GF-D8 (cell line): ENCODE measurements around the gene RNLS.

Experiments used
- DNase-seq: peaks from one replicate; lab custom pipeline; 2025; lab: John Stamatoyannopoulos, UW

The RNLS gene

GRCh38 chr10:88474884-88475844, 108.0 kb downstream of the RNLS start:
- DNase-seq = no peak

DNA sequence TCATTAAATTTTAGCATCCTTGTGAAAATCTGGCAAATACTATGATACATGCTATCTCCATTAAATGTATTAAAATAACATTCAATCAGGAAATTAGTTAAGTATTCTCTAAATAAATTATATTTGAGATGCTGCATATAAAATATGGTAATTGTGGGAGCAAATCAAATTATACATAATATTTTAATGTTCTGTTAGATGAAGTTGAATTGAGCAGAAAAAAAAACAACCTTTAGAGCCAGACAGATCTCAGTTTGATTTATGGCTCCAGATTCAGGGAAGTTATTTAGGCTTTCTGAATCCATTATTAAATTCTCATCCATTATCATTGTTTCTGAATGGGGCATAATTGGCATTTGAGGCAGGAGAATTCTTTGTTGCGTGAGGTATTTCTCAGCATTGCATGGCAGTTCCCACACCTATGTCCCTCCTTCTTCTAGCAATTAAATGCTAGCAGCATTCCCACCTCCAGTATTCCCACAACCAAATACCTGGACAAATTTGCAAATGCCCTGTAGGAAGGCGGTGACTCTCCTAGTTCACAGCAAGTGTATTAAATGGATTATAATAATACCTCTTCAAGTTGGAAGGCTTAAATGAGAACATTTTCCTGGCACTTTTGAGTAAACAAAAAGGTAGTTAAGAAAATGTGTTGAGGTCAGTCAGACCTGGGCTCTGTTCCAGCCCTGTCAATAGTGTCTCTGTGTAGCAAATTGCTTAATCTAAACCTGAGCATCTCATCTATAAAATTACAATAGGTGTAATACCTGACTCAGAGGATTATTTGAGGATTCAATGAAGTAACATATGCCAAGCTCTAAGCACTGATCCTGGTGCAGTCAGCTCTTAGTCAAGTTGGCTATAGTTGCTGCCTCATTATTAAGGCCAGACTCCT, 108.9 kb downstream of the RNLS start:
- DNase-seq = no peak

- DNase-seq = no peak
Observed at GRCh38 chr10:88472540-88472939, 110.6 kb downstream of the RNLS start.

- DNase-seq = no peak
Observed at GRCh38 chr10:88471899-88472298, 111.2 kb downstream of the RNLS start.

GRCh38 chr10:88467835-88468485, 115.2 kb downstream of the RNLS start:
- no peak for DNase-seq

DNA sequence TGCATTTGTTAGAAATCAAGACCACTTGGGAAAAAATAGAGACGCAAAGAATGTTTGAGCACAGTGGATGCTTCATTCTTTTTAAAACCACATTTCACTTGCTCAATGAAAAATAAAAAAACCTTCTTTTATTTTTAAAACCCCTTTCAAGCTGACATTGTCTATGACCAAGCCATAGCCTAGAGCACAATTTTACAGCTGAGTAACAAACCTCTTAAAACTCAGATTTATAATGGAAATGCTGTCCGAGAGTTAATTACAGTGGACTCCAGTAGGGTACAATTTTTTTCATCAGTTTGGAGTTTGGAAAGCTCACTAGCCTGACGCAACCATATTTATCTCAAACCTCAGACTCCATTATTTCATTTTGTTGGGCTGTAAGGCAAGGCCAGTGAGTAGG, 116.3 kb downstream of the RNLS start:
- no peak for DNase-seq

DNA sequence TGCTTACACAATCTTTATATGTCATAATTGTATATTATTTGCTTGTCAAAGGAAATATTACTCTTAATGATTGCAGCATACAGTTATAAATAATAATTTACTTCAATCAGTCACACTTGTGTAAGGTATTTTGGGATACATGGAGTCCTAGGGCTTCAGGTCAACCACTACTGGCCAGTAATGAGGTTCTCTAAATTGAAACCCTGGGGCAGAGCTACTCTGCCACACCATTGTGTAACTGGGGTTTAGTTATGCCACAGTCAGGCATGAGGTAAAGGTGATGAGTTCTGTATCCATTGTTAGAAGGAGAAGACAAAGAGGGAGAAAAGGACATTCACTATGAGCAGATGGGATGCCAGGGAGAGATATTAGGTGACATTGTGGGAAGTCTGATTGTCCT, 117.4 kb downstream of the RNLS start:
- DNase-seq = no peak

GRCh38 chr10:88463811-88464210, 119.3 kb downstream of the RNLS start:
- no peak for DNase-seq

DNA sequence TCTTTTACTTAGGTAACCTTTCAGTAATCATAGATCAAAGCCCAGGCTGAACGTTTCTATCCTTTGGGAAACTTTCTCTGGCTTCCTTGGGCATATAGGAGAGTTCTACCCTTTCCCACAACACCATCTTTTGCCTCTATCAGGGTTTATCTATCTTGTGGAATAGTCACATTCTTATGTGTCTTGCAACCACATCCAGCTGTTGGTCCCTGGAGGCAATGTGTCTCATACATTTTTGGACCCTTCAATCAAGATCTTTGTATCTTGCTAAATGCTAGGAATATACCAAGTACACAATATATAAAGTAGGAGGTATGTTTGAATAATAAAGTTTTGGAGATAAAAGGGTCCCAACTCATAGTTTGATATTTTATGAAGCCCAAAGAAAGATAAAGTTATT, 121.7 kb downstream of the RNLS start:
- DNase-seq = no peak

DNA sequence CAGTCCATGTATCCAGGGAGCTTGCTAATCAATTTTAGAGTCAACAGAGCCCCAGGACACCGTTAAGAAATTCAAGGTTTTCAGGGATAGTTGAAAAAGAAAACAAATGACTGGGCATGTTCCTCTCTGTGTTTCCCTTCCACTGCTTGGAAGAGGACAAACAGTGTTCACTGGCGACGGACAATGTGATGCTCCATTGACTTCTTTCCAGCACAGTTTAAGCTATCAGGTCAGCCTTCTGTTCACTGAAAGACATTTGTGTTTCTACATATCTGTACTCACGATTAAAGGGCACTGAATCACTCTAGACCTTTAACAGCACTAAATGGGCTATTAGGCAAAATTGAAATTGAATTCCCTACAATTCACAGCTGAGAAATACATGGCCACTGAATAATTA, 123.6 kb downstream of the RNLS start:
- DNase-seq = no peak

- DNase-seq = no peak
Observed at GRCh38 chr10:88458209-88458608, 124.9 kb downstream of the RNLS start.

DNA sequence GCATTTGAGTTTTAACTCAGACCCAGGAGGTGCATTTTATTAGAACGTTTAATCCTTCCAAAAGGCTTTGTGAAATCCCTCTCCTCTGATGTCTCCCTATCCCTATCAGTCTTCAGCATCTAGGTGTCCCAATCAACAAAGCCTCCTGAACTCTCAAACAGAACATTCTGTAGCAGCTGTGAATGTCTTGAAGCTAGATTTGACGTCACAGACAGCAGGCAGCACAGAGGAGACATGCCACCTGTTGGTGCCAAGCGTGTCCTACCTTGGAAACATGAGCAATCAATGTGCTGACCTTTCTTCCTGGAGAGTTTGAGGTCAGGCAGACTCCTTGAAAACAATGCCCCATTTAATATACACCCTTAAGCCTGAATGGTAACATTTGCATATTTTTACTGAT, 125.5 kb downstream of the RNLS start:
- no peak for DNase-seq

DNA sequence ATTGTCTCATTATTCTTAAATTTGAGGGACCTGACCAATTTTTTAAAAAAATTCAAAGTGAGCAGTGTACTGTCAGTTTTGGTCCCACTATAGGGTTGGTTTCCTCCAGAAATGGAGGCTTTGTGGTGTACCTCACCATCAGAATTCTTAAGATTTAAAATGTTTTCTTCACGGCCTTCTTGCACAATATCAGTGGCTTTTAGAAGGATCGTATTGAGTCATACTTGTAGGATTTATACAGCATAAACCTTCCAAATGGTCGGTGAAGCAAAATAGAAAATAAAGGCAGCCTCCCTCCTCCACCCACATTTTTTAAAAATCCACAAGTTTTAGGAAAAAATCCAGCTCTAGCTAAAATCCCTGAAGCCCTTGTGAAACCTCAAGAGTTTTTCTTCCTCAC, 126.4 kb downstream of the RNLS start:
- DNase-seq = no peak

DNA sequence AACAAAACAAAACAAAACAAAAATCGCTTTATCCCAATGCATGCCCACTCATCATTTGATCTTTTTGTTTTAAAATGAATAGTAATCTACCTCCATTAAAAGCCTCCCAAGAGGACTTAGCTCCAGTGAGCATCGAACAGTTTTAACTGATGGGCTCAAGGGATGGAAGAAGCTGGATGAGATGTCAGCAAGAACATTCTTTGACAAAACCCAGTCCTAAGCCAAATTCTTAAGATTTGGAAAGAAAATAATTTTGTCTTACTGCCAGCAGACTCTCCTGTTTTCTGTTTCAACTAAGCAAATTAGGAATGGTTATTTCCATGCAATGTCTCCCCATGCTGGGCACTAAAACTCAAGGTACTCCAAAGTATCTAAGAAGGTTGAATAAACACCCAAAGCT, 127.3 kb downstream of the RNLS start:
- DNase-seq = no peak

DNA sequence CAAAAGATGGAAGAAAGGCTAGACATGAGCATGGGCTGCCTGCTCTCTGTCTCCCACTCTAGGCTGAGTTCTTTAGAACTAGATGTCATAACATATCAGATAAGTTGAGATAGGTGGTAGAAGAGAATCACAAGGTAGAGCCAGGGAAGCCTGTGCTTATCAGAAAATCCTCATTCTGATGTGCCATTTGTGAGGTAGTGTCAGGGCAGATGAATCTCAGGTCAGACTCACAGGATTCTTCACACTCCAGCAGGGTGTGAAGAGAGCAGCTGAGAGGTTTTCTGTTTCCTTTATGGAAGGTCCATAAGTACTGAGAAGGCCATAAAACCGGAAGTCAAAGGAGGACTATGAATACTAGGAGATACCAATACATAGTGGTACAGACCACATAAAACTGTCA, 132.9 kb downstream of the RNLS start:
- no peak for DNase-seq

DNA sequence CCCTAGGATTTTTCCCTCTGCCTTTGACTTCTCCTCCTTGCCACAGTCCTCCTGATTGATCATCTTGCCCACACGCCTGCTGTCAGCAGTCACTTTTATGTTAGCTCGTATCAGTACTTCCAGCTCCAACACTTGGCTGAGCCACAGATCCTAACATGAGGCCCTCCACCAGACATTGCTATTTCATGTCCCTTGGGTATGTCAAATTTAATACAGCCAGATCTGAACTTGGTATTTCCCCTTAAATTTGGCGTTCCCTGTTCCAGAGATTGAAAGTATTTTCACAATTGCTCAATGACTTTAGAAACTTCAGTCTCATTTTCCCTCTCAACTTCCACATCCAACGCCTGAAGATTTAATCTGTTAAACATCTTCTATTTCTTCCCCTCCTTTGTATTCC, 140.4 kb downstream of the RNLS start:
- no peak for DNase-seq

DNA sequence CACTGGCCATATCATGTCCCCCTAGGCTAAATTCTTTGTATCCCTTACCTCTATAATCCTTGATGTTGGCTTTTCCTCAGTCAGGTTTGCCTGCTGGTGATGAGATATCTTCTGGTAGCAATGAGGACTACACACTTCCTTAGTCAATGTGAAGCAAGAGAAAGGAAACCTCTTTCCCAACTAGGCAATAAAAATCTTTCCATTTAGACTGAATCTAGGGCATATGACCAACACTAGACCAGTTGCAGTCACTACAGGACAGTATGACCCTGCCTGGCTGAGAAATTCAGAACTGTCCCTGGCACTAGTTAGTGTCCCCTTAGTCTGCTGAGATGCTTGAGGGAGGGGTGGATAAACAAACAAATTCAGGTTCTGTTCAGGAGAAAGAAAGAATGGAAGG, 142.6 kb downstream of the RNLS start:
- no peak for DNase-seq

- DNase-seq = no peak
Observed at GRCh38 chr10:88439932-88440331, 143.2 kb downstream of the RNLS start.

DNA sequence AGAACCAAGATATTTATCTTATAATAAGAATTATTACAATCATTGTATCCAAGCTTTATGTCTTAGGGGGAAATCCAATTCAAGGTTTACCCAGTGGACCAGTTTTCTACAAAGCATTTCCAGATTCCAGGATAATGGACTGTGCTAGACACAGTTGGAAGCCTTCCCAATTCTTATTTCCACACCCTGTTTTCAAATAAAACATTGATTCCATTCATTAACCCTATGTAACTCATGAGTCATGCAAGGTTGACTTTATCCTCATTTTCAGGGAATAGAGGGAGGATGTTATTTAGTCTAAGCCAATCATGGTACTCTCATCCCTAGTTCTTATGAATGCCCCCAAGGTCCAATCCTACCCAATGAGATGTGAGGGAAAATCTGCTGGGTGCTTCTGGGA, 145.7 kb downstream of the RNLS start:
- DNase-seq = no peak

GRCh38 chr10:88433565-88434186, 149.4 kb downstream of the RNLS start:
- DNase-seq = no peak

- no peak for DNase-seq
Observed at GRCh38 chr10:88431103-88431502, 152.0 kb downstream of the RNLS start.

- no peak for DNase-seq
Observed at GRCh38 chr10:88428976-88429375, 154.1 kb downstream of the RNLS start.
